PC-3 (cell line): ENCODE data around the gene CCR2. TPM values are rescaled to one million over a fixed set of nuclear protein-coding genes. Genes with fewer than 3 reads are reported as not detected.
"Not testable (repeated sequence)": the region's sequence is repeated elsewhere in the genome, so short reads cannot be mapped to it uniquely, and the experiment has no call there.

ENCODE experiments used
- ATAC-seq: fragments of 200-7000 bp; cut with Tn5 transposase; 2 replicates; pipeline ENCODE4 v1.9.1; 2020; ENCODE audit warnings: mild to moderate bottlenecking, moderate library complexity
- BruUV-seq: library from RNA; stranded (reverse); fragments of 400-500 nt; replicated peaks from 2 replicates; lab custom pipeline; 2021; lab: Mats Ljungman, UMichigan
- CTCF ChIA-PET: fragments of 300-600 bp; sonication (Branson Sonifier 250); formaldehyde crosslinking; loops from one replicate; lab custom pipeline; 2022; ENCODE audit warnings: antibody characterized with exemption; lab: Charles Lee
- POLR2A ChIA-PET: fragments of 300-600 bp; sonication (Branson Sonifier 250); formaldehyde crosslinking; loops from one replicate; lab custom pipeline; 2022; ENCODE audit warnings: antibody characterized with exemption; ENCODE audit not compliant: unreplicated experiment; lab: Charles Lee
- DNase-seq: peaks from one replicate; pipeline ENCODE4 v3.0.0-alpha.2; 2015
- H2AFZ ChIP-seq: fragments of 300-600 bp; sonication (generic); 2 replicates; pipeline ENCODE4 v1.6.0; 2016; ENCODE audit warnings: antibody characterized with exemption, low read length
- H3F3A ChIP-seq: fragments of 300-600 bp; sonication (generic); one replicate; pipeline ENCODE4 v1.6.0; 2017; ENCODE audit warnings: antibody characterized with exemption, low read length, control low read depth, mild to moderate bottlenecking; ENCODE audit not compliant: unreplicated experiment
- H3K27ac ChIP-seq: fragments of 300-600 bp; sonication (generic); 2 replicates; pipeline ENCODE4 v1.5.1; 2016; ENCODE audit warnings: mild to moderate bottlenecking, low read length
- H3K27me3 ChIP-seq: fragments of 300-600 bp; sonication (generic); 2 replicates; pipeline ENCODE4 v1.6.1; 2016; ENCODE audit warnings: low read length, mixed read lengths
- H3K36me3 ChIP-seq: fragments of 300-600 bp; sonication (generic); 2 replicates; pipeline ENCODE4 v1.6.1; 2016; ENCODE audit warnings: low read depth, mixed run types, low read length, mixed read lengths
- H3K4me1 ChIP-seq: fragments of 300-600 bp; sonication (generic); 2 replicates; pipeline ENCODE4 v1.5.1; 2016; ENCODE audit warnings: low read length; ENCODE audit not compliant: insufficient read depth
- H3K4me2 ChIP-seq: fragments of 300-600 bp; sonication (generic); 2 replicates; pipeline ENCODE4 v1.6.0; 2016; ENCODE audit warnings: low read length
- H3K4me3 ChIP-seq: fragments of 300-600 bp; sonication (generic); 2 replicates; pipeline ENCODE4 v1.5.1; 2016; ENCODE audit warnings: mild to moderate bottlenecking, low read length, mixed read lengths
- H3K79me2 ChIP-seq: fragments of 300-600 bp; sonication (generic); 2 replicates; pipeline ENCODE4 v1.6.1; 2017; ENCODE audit warnings: low read length, mixed read lengths
- H3K9ac ChIP-seq: fragments of 300-600 bp; sonication (generic); 2 replicates; pipeline ENCODE4 v1.6.0; 2016; ENCODE audit warnings: mild to moderate bottlenecking, low read length
- H3K9me2 ChIP-seq: fragments of 300-600 bp; sonication (generic); replicated peaks from 2 replicates; pipeline ENCODE4 v1.6.1; 2016; ENCODE audit warnings: mixed run types, low read length, mixed read lengths
- H3K9me3 ChIP-seq: fragments of 300-600 bp; sonication (generic); 2 replicates; pipeline ENCODE4 v1.6.1; 2016; ENCODE audit warnings: low read length, mixed read lengths
- H4K20me1 ChIP-seq: fragments of 300-600 bp; sonication (generic); 2 replicates; pipeline ENCODE4 v1.6.1; 2016; ENCODE audit warnings: low read length, mixed read lengths
- CTCF ChIP-seq: fragments of 300-600 bp; sonication (generic); conservative IDR thresholded peaks from 2 replicates; pipeline ENCODE4 v1.5.1; 2017; ENCODE audit warnings: antibody characterized with exemption, low read depth, mild to moderate bottlenecking, low read length
- EZH2 ChIP-seq: fragments of 300-600 bp; sonication (generic); IDR thresholded peaks from one replicate; pipeline ENCODE4 v1.6.1; 2017; ENCODE audit warnings: antibody characterized with exemption, mild to moderate bottlenecking, low read length; ENCODE audit not compliant: unreplicated experiment
- EZH2phosphoT487 ChIP-seq: fragments of 300-600 bp; sonication (generic); IDR thresholded peaks from 2 replicates; pipeline ENCODE4 v1.6.1; 2018; ENCODE audit warnings: mild to moderate bottlenecking, antibody characterized with exemption, low read length, borderline replicate concordance
- intact Hi-C: fragments of 100-400 bp; cut with micrococcal nuclease; formaldehyde crosslinking; loops from 2 replicates; pipeline ENCODE4 v1.9.0; 2023
- total RNA-seq: library from RNA; depleted of rRNA; stranded (reverse); fragments of >200 nt; gene quantifications from 2 replicates; pipeline ENCODE4 v1.2.3, GENCODE V29; 2014

The CCR2 gene
- total RNA-seq, 1 experiment from 2014 or later, result not detected

GRCh38 chr3:46386205-46386604, 32.3 kb downstream of the CCR2 start:
- H3K9me3 ChIP-seq, result no peaks in the 10 kb centered on the region
- no peak overlapping the region for H3K9ac ChIP-seq
- H2AFZ ChIP-seq, result peak overlapping the region; percentile 42; the same call in 1 of the 2 replicates
- no TSS peak for BruUV-seq
- no peak overlapping the region for H3K4me3 ChIP-seq
- peak; percentile 90 for DNase-seq
- no peaks in the 10 kb centered on the region for H3K36me3 ChIP-seq
- intact Hi-C loops, result no loop called here
- ChIA-PET POLR2A (interaction anchor here (0.5 to 0.7 kb wide), 3 partner anchors 26 to 352 kb away, joined by 3 to 5 read pairs (median 4); no protein-coding TSS in a partner anchor), CTCF (interaction anchor here (1.0 kb wide), 1 partner anchor 14 kb away, joined by 4 read pairs; no protein-coding TSS in a partner anchor)
- peak overlapping the region; percentile 49 for H3K27ac ChIP-seq
- TF ChIP-seq EZH2phosphoT487 (no peak), CTCF (no peak), EZH2 (no peak)
- H3K9me2 ChIP-seq, result no peaks in the 10 kb centered on the region
- ATAC-seq, result peak; percentile 99
- H3F3A ChIP-seq, result no peaks in the 10 kb centered on the region
- H3K4me1 ChIP-seq, result peaks cover 28% of the 10 kb centered on the region
- peak overlapping the region; percentile 50 for H3K4me2 ChIP-seq
- no peaks in the 10 kb centered on the region for H3K79me2 ChIP-seq
- H4K20me1 ChIP-seq, result no peaks in the 10 kb centered on the region
- no peaks in the 10 kb centered on the region for H3K27me3 ChIP-seq

- H3F3A ChIP-seq, H3K9me2 ChIP-seq, H3K4me3 ChIP-seq, H3K27me3 ChIP-seq, CTCF ChIA-PET, H3K79me2 ChIP-seq, H4K20me1 ChIP-seq, ATAC-seq, H3K9ac ChIP-seq, H3K9me3 ChIP-seq, H3K4me2 ChIP-seq, H3K36me3 ChIP-seq, DNase-seq, H2AFZ ChIP-seq, POLR2A ChIA-PET, H3K27ac ChIP-seq, intact Hi-C loops, BruUV-seq: not testable (repeated sequence)
- peaks cover 17% of the 10 kb centered on the region for H3K4me1 ChIP-seq
These were observed 34.9 kb downstream of the CCR2 start for GRCh38 chr3:46388847-46389246.

- ATAC-seq (no peak), DNase-seq (no peak)
- no peaks in the 10 kb centered on the region for H3K9me3 ChIP-seq
- no peak overlapping the region for H3K9ac ChIP-seq
- no peaks in the 10 kb centered on the region for H3K27me3 ChIP-seq
- BruUV-seq, result no TSS peak
- intact Hi-C loops, result no loop called here
- TF ChIP-seq EZH2, result no peak
- CTCF ChIA-PET, result no interaction called here
- H3K4me1 ChIP-seq, result peaks cover 13% of the 10 kb centered on the region
- H3F3A ChIP-seq, result no peaks in the 10 kb centered on the region
- H2AFZ ChIP-seq, result no peak overlapping the region
- H3K27ac ChIP-seq, result no peak overlapping the region
- H3K36me3 ChIP-seq, result no peaks in the 10 kb centered on the region
- no peak overlapping the region for H3K4me3 ChIP-seq
- no peak overlapping the region for H3K4me2 ChIP-seq
- H4K20me1 ChIP-seq, result no peaks in the 10 kb centered on the region
- no peaks in the 10 kb centered on the region for H3K79me2 ChIP-seq
- no peaks in the 10 kb centered on the region for H3K9me2 ChIP-seq
- POLR2A ChIA-PET, result no interaction called here
These were observed 35.4 kb downstream of the CCR2 start for GRCh38 chr3:46389306-46389705.

- not testable (repeated sequence) for H3K4me1 ChIP-seq
These were observed 37.6 kb downstream of the CCR2 start for GRCh38 chr3:46391526-46391925.

More at GRCh38 chr3:46391526-46391925, 37.6 kb downstream of the CCR2 start:
- H3K9me2 ChIP-seq, H3F3A ChIP-seq, H3K9me3 ChIP-seq, H3K9ac ChIP-seq, H2AFZ ChIP-seq, DNase-seq, ATAC-seq, POLR2A ChIA-PET, H3K36me3 ChIP-seq, H3K27me3 ChIP-seq, H3K79me2 ChIP-seq, H3K4me2 ChIP-seq, CTCF ChIA-PET, H4K20me1 ChIP-seq, H3K4me3 ChIP-seq, intact Hi-C loops, BruUV-seq, H3K27ac ChIP-seq: not testable (repeated sequence)
